OCI-M1 (cell line): ENCODE results near the gene C3orf85.

Experiments used
- DNase-seq: peaks from one replicate; lab custom pipeline; 2025; lab: John Stamatoyannopoulos, UW

The C3orf85 gene

GRCh38 chr3:109152320-109152719 lies 15.8 kb downstream of the C3orf85 start:
- DNase-seq: no peak

- no peak for DNase-seq
These were observed 18.5 kb downstream of the C3orf85 start for GRCh38 chr3:109154979-109155378.

GRCh38 chr3:109155828-109156227 lies 19.3 kb downstream of the C3orf85 start:
- DNase-seq: no peak

- no peak for DNase-seq
These were observed 25.1 kb downstream of the C3orf85 start for GRCh38 chr3:109161487-109162123.

GRCh38 chr3:109165905-109166304 lies 29.4 kb downstream of the C3orf85 start:
- no peak for DNase-seq

GRCh38 chr3:109171479-109171878 lies 35.0 kb downstream of the C3orf85 start:
- DNase-seq: no peak

GRCh38 chr3:109175411-109175810 lies 38.9 kb downstream of the C3orf85 start:
- DNase-seq: no peak

GRCh38 chr3:109176726-109177125 lies 40.2 kb downstream of the C3orf85 start:
- DNase-seq: no peak

- DNase-seq: no peak
These were observed 41.4 kb downstream of the C3orf85 start for GRCh38 chr3:109177908-109178307.

GRCh38 chr3:109178708-109179107 lies 42.2 kb downstream of the C3orf85 start:
- DNase-seq: no peak

- no peak for DNase-seq
These were observed 48.2 kb downstream of the C3orf85 start for GRCh38 chr3:109184726-109185125.

GRCh38 chr3:109187390-109187789 lies 50.9 kb downstream of the C3orf85 start:
- no peak for DNase-seq

GRCh38 chr3:109188741-109189140 lies 52.2 kb downstream of the C3orf85 start:
- no peak for DNase-seq

- no peak for DNase-seq
These were observed 54.9 kb downstream of the C3orf85 start for GRCh38 chr3:109191421-109191820.

GRCh38 chr3:109195815-109196214 lies 59.3 kb downstream of the C3orf85 start:
- DNase-seq: no peak
